Activated effector memory CD4-positive, alpha-beta T cell treated with Interleukin-2 at 50 U/mL for 16 hours (primary cell): ENCODE data around the gene LINGO4.

Experiments
- DNase-seq: peaks from one replicate; pipeline ENCODE4 v3.0.0-alpha.2; 2020

LINGO4 gene, protein sequence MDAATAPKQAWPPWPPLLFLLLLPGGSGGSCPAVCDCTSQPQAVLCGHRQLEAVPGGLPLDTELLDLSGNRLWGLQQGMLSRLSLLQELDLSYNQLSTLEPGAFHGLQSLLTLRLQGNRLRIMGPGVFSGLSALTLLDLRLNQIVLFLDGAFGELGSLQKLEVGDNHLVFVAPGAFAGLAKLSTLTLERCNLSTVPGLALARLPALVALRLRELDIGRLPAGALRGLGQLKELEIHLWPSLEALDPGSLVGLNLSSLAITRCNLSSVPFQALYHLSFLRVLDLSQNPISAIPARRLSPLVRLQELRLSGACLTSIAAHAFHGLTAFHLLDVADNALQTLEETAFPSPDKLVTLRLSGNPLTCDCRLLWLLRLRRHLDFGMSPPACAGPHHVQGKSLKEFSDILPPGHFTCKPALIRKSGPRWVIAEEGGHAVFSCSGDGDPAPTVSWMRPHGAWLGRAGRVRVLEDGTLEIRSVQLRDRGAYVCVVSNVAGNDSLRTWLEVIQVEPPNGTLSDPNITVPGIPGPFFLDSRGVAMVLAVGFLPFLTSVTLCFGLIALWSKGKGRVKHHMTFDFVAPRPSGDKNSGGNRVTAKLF

DNA sequence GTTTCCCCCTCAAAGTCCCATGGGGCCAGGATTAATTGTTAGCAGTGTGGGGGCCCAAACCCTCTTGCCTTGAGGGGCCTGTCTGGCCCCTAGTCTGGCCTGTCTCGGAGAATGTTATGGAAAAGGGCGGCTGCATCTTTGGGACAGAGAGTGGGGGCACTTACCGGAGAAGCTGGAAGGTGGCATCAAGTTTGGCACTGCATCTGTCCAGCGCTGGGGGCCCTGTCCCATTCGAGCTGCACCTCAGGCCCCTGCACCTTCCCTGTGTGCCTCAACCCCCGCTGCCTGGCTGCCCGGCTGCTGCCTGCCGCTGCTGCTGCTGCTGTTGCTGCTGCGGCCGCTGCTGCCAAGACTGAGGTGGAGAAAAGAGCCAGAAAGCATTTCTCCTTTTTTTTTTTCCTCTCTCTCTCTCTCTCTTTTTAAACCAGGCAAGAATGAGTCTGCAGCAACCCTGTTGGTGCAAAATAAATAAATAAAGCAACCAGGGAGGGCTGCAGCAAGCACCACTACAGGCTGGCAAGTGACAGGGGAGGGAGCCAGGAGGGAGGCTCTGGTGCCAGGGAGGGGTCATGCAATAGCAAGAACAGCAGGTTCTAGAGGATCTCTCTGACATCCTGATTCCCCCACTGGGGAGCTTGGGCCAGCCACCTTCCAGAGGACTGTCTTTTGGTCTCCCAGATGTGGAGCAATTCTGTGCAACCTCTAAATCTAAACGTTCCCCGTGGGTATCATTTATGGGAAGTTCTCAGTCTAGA lies at the start of gene LINGO4:
Gene LINGO4 (minus strand): TSS at position 354 of the 755 bp plus-strand sequence. CDS start 2,715 bp downstream, outside the sequence.
- no peak for DNase-seq

DNA sequence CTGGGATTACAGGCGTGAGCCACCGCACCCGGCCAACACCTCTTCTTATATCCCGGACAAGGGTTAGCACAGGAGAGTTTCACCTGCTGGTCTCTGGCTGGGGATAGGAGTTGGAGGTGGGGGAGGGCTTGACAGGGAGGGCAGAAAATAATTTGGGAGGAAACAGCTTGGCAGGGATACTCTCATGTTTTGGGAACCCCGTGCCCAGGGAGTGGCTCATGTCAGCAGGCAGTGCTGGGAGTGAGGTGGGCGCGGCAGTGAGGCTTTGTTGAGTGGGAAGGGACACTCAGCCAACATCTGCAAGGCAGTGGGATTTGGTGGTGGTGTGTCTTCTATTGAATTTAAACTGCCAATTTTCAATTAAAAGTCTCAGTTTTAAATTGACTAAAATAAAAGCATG lies 49.4 kb upstream of the LINGO4 start:
- DNase-seq = no peak

DNA sequence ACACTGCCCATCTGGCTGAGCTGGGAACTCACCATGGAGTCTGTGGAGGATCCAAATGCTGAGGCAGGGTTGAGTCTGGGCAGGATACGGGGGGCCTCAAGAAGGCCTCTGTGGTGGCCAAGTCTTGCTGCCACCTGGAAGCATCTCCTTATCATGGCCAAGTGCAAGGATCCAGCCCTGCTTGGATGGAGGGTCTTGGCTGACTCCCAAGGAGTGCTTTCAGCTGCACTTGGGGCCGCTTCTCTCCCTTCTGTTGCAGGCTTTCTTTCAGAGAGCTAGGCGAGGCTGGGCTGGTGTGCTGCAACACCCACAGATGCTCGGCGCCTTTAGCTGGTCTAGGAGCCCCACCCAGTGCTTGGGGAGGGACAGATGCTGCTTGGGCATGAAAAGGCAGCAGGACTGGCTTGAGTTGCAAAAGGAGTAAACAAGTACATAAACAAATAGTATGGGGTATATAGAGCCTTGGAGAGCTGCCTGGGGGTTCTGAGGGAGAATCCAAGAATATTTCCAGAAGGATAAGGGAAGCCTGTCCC lies 48.3 kb upstream of the LINGO4 start, which contains the start of gene THEM5:
Gene THEM5 (minus strand): TSS at position 302 of the 533 bp plus-strand sequence. CDS start 147 bp downstream, at position 155.
- no peak for DNase-seq

DNA sequence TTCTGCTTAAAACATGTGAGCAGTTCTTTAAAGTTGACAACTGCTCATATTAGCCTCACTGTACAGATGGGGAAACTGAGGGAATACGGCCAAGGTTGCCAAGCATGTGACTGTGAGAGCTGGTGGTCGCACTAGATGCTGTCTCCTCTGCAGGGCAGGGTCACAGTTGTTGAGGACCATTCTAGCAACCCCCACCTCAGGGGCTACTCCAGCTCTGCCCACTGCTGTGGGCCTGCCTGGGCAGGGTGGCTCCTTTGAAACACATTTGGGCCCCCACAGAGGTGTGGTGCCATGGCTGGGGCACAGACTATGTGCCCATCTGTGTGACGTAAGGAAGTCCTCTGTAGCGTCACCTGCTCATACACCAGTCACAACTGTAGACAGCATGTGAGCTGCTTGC lies 47.5 kb upstream of the LINGO4 start:
- no peak for DNase-seq

DNA sequence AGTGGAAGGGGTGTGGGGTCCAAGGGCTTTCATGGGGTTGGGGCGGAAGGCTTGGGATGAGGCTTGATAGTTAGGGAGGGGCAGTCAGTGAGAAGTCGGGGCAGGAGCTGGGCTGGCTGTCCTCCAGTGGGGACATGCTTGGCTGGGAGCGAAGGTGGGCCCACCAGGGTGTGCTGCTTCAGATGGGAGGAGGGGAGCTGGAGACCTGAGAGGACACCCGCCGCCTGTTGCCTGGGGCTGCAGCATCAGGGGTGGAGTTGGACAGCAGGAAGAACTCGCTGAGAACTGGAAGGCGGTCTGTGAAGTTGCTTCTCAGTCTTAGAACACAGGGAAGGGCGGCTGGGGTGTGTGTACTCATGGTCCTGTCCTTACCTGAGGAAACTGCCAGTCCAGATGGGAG lies 46.7 kb upstream of the LINGO4 start:
- DNase-seq = no peak

DNA sequence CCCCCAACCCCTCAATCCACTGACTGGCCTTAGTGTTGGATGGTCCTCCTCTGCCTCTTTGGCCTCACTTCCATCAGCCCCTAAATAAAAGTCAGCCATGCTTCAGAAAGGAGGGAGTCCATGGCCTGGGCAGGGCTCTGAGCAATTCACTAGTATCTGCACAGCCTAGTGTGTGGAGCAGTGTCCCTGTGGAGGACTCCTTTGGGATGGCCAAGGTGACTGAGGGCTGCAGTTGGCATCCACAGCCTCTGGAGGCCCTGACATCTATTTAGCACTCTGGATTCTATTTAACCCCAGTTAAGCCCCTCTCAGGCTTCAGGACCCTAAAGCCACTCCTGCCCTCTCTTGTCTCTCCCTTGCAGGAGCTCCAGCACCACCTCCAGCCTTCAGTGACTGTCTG lies 44.7 kb upstream of the LINGO4 start:
- no peak for DNase-seq

DNA sequence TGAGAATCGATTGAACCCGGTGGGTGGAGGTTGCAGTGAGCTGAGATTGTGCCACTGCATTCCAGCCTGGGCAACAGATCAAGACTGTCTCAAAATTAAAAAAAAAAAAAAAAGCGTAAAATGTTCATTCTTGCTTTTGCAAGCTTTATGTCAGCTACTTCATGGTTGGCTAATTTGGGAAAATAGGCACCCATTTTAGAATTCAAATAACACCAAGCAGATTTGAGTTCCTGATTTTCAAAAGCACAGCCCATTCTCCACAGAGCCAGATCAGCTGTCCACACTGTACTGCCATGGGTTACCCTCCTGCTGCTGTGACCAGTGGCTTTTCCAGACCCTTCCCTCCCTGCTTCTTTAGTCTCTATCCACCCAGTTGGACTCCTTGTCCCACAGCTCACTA lies 43.9 kb upstream of the LINGO4 start:
- no peak for DNase-seq

DNA sequence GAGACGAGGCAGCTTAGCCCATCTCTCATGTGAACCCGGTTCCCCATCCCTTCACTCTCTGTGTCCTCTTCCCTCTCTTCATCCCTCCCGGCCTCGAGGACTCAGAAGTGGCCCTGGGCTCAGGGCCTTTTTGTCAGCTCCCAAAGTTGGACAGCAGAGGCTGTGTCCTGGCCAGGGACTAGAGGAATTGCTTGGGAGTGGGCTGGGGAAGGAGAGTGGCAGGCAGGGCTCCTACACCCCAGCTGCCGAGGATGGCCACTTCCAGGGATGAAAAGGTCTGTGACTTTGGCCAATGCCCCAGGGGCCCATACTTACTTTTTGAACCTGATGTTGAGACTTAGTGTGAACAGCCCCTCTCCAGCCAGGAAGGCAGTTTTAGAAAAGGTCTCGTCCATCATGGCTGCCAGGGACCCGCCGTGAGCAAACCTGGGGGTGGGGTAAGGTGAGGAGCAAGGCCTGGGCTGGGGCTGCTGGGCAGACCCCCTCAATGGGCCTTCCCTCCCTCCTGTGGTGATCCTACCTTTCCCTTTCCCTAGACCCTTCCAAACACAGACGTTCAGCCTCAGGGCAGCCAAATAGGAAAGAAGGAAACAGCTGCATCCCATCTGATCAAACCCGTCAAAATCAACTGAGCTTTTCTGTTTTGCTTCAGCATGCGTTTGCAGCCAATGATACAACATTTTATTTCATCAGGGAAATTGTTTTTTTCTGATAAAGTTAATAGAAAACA lies 42.8 kb upstream of the LINGO4 start:
- no peak for DNase-seq

DNA sequence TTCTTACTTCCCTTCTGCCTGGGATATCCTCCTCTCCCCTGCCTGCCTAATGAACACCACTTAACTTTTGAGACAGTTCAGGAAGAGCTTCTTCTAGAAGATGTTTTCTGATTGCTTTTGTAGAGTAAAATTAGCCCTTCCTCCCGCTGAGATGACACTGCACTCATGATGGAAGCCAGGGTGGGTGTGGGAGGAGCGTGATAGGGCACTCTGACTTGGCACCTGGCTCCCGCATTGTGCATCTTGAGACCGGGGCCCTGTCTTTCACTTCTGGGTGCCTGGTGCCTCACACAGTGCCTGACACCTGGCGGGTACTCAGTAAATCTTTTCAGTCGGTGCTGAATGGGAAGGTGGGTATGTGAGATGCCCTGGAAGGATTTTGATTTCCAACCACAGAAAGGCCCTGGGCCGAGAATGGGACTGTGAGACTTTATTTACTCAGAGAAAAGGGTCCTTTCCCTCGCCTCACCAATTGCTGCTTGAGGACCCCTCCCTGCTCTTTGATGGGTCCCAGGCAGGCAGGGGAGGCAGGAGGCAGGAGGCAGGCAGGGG lies 41.5 kb upstream of the LINGO4 start:
- DNase-seq = no peak

DNA sequence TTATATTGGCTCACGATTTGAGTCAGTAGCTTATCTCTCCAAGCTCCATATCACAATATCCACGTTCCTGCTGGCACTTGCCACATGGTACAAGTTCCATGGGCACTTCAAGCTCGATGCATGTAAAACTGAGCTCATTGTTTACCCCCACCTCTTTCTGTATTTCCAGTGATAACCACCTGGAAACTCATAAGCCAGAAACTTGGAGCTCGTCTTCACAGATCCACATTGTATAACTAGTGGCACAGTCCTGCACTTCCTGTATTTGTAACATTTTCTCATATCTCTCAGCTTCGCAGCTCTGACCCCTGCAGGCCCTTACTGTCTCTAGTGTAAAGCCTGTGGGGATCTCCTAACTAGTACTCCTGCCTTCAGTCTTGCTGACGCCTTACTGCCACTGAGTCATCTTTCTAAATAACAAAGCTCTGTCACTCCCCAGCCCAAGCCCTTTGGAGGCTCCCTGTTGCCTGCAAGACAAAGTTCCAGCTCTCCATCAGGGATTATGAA lies 40.9 kb upstream of the LINGO4 start:
- DNase-seq = no peak

DNA sequence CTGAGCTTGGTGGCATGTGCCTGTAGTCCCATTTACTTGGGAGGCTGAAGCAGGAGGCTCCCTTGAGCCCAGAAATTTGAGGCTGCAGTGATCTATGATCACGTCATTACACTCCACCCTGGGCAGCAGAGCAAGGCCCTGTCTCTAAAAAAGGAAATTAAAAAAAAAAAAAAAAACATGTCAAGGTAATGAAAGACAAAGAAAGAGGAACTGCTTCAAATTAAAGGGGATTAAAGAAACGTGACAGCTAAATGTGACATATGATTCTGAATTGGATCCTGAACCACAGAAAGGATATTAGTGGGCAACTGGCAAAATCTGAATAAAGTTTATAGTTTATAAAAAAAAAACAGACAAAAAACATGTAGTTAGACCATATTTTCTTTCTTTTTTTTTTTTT lies 38.2 kb upstream of the LINGO4 start:
- DNase-seq = no peak

DNA sequence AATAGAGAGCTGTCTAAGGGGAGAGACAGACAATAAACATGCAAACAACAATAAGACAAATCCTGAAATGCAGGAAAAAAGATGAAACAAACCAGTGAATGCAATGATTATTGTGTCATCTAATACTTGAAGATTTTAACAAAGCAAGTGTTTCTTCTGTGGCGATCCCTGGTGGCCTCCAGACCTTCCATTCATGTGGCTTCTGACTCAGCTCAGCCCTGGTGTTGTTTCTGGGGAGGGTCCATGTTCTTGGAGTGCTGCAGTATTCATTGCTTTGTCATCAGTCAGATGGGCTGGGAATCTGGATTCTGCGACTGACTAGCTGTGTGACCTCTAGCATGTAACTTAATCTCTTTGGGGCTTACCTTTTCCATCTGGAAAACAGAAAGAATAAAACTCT lies 35.9 kb upstream of the LINGO4 start:
- no peak for DNase-seq

DNA sequence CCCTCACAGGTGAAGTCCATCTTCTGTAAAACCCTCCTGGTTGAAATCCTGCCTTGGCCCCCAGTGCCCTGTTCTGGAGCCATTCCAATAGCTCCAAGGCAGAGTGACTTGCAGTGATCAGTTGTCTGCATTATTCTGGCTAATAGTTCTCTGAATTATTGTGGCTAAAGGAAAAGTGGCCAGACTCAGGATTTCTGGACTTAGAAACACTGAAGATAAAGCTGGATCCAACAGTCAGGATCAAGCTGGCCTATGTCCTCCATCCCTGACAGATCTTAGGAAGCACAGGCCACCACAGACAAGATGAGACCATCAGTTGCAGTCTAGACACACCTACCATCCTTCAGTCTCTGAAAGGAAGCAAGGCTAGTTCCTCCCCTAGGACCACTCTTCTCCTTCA lies 35.2 kb upstream of the LINGO4 start:
- DNase-seq = no peak

DNA sequence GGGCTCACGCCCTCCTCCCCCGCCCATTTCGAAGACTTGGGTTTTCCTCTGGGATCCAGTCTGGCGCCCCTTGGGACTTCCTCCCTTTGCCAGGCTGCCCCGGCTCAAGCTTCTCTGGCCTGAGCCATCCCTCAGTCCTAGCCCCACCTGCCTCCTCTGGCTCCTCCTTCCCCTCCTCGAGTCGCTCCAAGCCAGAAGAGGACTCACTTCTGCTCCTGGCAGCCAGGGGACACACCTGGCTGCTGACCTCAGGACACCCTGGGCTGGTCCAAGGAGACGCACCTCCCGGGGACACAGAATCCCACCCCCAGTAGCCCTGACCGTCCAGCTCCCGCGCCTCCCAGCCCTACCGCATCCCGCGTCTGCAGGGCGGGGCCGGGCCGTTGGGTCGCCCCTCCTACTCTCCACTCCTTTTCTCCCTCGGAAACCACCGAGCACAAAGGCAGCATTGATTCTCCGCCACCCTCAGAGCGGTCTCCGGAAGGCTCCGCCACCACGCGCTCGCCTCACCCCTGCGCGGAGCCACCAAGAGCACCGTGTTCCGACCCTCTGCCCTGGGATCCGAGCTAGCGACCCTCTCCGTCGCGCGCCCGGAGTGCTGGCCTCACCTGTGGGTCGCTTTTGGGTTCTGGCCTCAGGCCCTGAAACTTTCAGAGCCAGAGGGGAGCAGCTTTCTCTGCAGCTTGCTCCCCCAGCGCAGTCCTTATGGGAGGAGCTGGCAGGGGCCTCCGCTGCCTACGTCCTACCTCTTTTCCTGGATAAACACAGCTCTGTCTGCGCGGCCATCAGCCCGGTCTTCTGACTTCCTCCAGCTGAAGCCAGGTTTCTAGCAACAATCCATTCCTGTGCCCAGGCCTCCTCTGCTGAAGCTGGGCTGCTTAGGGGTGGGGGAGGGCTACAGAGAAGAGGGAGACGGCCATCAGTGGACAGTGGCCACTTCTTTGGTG lies 34.5 kb upstream of the LINGO4 start, which contains the start of gene C2CD4D:
Gene C2CD4D (minus strand): TSS at position 364 of the 947 bp plus-strand sequence. CDS start 831 bp downstream, outside the sequence.
- DNase-seq = peak; percentile 65

DNA sequence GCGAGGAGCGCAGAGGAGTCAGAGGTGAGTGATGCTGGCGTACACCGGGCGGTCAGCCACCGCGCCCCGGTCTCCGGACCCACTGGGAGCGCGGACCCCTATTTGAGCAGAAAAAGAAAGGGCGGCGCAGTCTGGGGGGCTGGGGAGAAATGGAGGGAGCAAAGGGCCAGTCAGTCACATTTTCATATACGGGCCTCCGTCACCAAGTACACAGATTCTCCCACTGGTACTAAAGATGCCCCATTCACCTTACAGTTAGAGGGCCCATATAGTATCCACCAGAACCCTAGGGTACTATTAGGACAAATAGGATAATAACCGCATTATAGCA lies 33.8 kb upstream of the LINGO4 start:
- DNase-seq = no peak

DNA sequence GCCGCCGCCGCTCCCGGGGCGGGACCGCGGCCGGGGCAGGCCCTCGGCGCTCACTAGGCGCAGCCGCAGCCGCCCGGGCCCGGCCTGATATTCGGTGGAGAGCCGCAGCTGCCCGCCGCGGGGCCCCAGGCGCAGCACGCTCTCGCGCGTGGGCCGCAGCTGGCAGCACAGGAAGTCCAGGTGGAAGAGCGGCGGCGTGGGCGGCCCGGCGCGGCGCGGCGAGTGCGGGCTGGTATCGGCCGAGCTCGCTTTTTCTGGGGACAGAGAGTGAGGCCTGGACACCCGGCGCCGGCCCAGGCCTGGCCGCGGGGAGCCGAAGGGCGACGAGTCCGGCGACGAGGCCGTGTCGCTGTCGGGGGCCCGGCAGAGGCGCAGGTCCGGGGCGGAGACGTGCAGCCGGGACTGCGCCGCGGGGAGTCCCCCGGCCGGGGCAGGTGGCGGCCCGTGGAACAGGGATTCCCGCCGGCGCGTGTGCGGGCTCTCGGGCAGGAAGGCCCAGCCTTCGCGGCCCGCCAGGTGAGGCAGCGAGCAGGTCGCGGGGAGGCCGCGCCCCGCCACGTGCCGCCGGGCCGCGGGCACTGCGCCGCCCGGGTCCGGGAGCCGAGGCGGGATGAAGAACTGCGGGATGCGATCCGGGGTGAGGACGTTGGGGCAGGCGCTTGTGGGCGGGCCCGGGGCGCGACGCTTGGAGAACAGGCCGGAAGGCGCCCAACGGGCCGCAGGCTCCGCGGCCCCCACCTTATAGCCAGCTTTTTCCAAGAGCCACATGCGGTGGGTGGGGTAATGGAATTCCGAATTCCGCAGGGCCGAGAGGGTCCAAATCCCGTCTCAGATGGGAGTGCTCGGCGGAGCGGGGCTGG lies 33.2 kb upstream of the LINGO4 start:
- DNase-seq = no peak

DNA sequence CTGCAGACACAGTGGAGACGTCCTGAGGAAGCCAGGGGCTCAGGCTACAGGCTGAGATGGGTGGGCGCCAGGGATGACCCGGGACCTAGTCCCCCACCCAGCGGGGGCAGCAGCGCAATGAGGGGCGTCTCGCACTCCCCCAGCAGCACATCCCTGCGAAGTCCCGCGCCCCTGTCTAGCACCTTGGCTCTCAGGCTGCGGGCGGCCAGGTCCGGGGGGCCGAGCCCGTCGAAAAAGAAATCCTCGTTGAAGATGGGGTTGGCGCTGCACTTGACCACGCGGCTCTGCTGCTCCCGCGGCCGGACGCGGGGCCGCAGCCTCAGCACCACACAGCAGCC lies 32.6 kb upstream of the LINGO4 start:
- no peak for DNase-seq

DNA sequence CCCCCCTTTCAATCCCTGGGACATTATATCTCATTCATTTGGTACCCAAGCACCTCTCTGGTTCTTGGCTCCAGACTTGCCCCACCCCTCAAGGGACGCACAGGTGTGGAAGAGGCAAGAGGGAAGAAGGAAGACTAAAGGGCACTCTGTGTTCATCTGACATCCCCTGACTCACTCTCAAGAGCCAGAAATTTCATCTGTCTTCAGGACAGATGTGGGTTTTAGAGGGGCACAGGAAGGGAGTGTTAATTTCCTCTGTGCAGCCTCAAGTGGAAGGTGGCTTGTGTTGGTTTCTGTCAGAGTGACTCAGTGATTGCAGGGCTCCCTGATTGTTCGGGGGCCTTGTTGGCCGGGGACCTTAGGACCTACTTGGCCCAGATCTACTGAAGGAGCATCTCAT lies 32.0 kb upstream of the LINGO4 start:
- no peak for DNase-seq

DNA sequence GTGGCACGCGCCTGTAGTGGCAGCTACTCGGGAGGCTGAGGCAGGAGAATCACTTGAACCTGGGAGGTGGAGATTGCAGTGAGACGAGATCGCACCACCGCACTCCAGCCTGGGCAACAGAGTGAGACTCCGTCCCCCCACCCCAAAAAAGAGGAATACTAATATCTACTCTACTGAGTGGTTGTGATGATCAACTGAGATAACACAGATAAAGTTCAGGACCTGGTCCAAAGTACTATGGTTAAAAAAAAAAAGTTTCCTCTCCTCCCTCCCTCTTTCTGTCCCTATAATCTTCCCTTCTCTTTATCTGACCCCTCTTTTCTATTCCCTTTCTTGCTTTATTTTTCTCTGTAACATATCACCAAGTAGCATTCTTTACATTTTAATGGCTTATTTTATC lies 30.4 kb upstream of the LINGO4 start:
- no peak for DNase-seq

DNA sequence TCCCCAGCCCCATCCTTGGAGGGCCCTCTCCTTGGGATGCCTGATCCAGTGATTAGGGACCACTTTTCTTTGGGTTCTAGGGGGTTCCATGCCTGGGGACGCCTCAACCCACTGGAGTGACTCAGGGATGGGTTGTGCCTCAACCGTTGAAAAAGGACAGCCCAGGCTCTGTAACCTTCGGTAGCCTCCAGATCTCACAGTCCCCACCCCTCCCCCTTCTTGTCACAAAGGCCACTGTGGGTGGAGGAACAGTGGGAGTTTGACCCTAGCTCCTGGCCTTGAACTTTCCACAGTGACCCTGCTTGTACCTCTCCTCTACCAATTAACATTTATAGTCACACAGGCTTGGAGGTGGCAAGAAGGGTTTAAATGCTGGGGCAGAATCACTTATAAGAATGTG lies 29.0 kb upstream of the LINGO4 start:
- DNase-seq = no peak
